Measurements from ENCODE around the gene HIVEP3. TPM values are rescaled to one million over a fixed set of nuclear protein-coding genes. Genes with fewer than 3 reads are reported as not detected.
A peak's percentile ranks its signal among the peaks of the same experiment; 100 is the strongest.
"Not testable (repeated sequence)": the region's sequence is repeated elsewhere in the genome, so short reads cannot be mapped to it uniquely, and the experiment has no call there.

Gene HIVEP3
- polyA plus RNA-seq (2012; ENCODE audit: low read depth, missing spikeins) = 6.9 TPM

- no peak for TF ChIP-seq POLR2A (IDR thresholded peaks at IDR 0.05; ENCODE audit: low read depth, low read length)
- no peak for TF ChIP-seq PAX5 (IDR thresholded peaks at IDR 0.05; ENCODE audit: insufficient read depth, low read length, severe bottlenecking)
- no peak for TF ChIP-seq POLR2AphosphoS5 (IDR thresholded peaks at IDR 0.05; ENCODE audit: low read depth, low read length)
- TF ChIP-seq SPI1 (IDR thresholded peaks at IDR 0.05; ENCODE audit: low read depth, low read length) = no peak
- TF ChIP-seq POU2F2 (IDR thresholded peaks at IDR 0.05; ENCODE audit: low read depth, low read length) = no peak
- no peak for TF ChIP-seq TAF1 (IDR thresholded peaks at IDR 0.05; ENCODE audit: low read depth, low read length)
- DNase-seq (ENCODE audit: insufficient read length, low spot score) (no peak), FAIRE-seq (peak; percentile 76)
Observed at GRCh38 chr1:41918450-41919043, at the start of gene HIVEP3. Gene HIVEP3, minus strand, starts transcription at chr1:41918922.

GRCh38 chr1:41964400-41964799 is 45.7 kb upstream of the HIVEP3 start:
- FAIRE-seq (no peak), DNase-seq (ENCODE audit: insufficient read length, low spot score) (no peak)
- TF ChIP-seq POLR2A (IDR thresholded peaks at IDR 0.05; ENCODE audit: low read depth, low read length) = no peak
- no peak for TF ChIP-seq PAX5 (IDR thresholded peaks at IDR 0.05; ENCODE audit: insufficient read depth, low read length, severe bottlenecking)
- TF ChIP-seq POU2F2 (IDR thresholded peaks at IDR 0.05; ENCODE audit: low read depth, low read length) = no peak
- TF ChIP-seq SPI1 (IDR thresholded peaks at IDR 0.05; ENCODE audit: low read depth, low read length) = no peak
- no peak for TF ChIP-seq TAF1 (IDR thresholded peaks at IDR 0.05; ENCODE audit: low read depth, low read length)
- no peak for TF ChIP-seq POLR2AphosphoS5 (IDR thresholded peaks at IDR 0.05; ENCODE audit: low read depth, low read length)

GRCh38 chr1:41963636-41964035 is 44.9 kb upstream of the HIVEP3 start:
- peak; percentile 26 for FAIRE-seq
- no peak for DNase-seq (ENCODE audit: insufficient read length, low spot score)
- TF ChIP-seq PAX5 (IDR thresholded peaks at IDR 0.05; ENCODE audit: insufficient read depth, low read length, severe bottlenecking) (no peak), SPI1 (IDR thresholded peaks at IDR 0.05; ENCODE audit: low read depth, low read length) (no peak), POLR2AphosphoS5 (IDR thresholded peaks at IDR 0.05; ENCODE audit: low read depth, low read length) (no peak)

GRCh38 chr1:41958015-41958673 is 39.4 kb upstream of the HIVEP3 start:
- TF ChIP-seq SPI1 (IDR thresholded peaks at IDR 0.05; ENCODE audit: low read depth, low read length) (no peak), POLR2A (IDR thresholded peaks at IDR 0.05; ENCODE audit: low read depth, low read length) (no peak), PAX5 (IDR thresholded peaks at IDR 0.05; ENCODE audit: insufficient read depth, low read length, severe bottlenecking) (no peak), TAF1 (IDR thresholded peaks at IDR 0.05; ENCODE audit: low read depth, low read length) (no peak), POLR2AphosphoS5 (IDR thresholded peaks at IDR 0.05; ENCODE audit: low read depth, low read length) (no peak), POU2F2 (IDR thresholded peaks at IDR 0.05; ENCODE audit: low read depth, low read length) (no peak)
- FAIRE-seq (peak; percentile 43), DNase-seq (ENCODE audit: insufficient read length, low spot score) (no peak)

GRCh38 chr1:41957568-41957967 is 38.8 kb upstream of the HIVEP3 start:
- TF ChIP-seq POLR2AphosphoS5 (IDR thresholded peaks at IDR 0.05; ENCODE audit: low read depth, low read length) (no peak), PAX5 (IDR thresholded peaks at IDR 0.05; ENCODE audit: insufficient read depth, low read length, severe bottlenecking) (no peak), SPI1 (IDR thresholded peaks at IDR 0.05; ENCODE audit: low read depth, low read length) (no peak), POU2F2 (IDR thresholded peaks at IDR 0.05; ENCODE audit: low read depth, low read length) (no peak), TAF1 (IDR thresholded peaks at IDR 0.05; ENCODE audit: low read depth, low read length) (no peak), POLR2A (IDR thresholded peaks at IDR 0.05; ENCODE audit: low read depth, low read length) (no peak)
- DNase-seq (ENCODE audit: insufficient read length, low spot score) = no peak
- no peak for FAIRE-seq

GRCh38 chr1:41955461-41956159 is 36.9 kb upstream of the HIVEP3 start:
- TF ChIP-seq SPI1 (IDR thresholded peaks at IDR 0.05; ENCODE audit: low read depth, low read length) (peak; percentile 73), POLR2AphosphoS5 (IDR thresholded peaks at IDR 0.05; ENCODE audit: low read depth, low read length) (no peak)
- peak; percentile 74 for FAIRE-seq

GRCh38 chr1:41954533-41954944 is 35.8 kb upstream of the HIVEP3 start:
- FAIRE-seq (no peak), DNase-seq (ENCODE audit: insufficient read length, low spot score) (no peak)
- TF ChIP-seq POLR2A (IDR thresholded peaks at IDR 0.05; ENCODE audit: low read depth, low read length) (no peak), POLR2AphosphoS5 (IDR thresholded peaks at IDR 0.05; ENCODE audit: low read depth, low read length) (no peak)

More at GRCh38 chr1:41955461-41956159, 36.9 kb upstream of the HIVEP3 start:
- DNase-seq (ENCODE audit: insufficient read length, low spot score) = no peak

- no peak for FAIRE-seq
- DNase-seq (ENCODE audit: insufficient read length, low spot score) = no peak
- TF ChIP-seq PAX5 (IDR thresholded peaks at IDR 0.05; ENCODE audit: insufficient read depth, low read length, severe bottlenecking) = no peak
- no peak for TF ChIP-seq TAF1 (IDR thresholded peaks at IDR 0.05; ENCODE audit: low read depth, low read length)
- TF ChIP-seq SPI1 (IDR thresholded peaks at IDR 0.05; ENCODE audit: low read depth, low read length) = no peak
- no peak for TF ChIP-seq POU2F2 (IDR thresholded peaks at IDR 0.05; ENCODE audit: low read depth, low read length)
- no peak for TF ChIP-seq POLR2AphosphoS5 (IDR thresholded peaks at IDR 0.05; ENCODE audit: low read depth, low read length)
- TF ChIP-seq POLR2A (IDR thresholded peaks at IDR 0.05; ENCODE audit: low read depth, low read length) = no peak
Observed at GRCh38 chr1:41953291-41953690, 34.6 kb upstream of the HIVEP3 start.

GRCh38 chr1:41952208-41952607 is 33.5 kb upstream of the HIVEP3 start:
- FAIRE-seq = no peak
- TF ChIP-seq PAX5 (IDR thresholded peaks at IDR 0.05; ENCODE audit: insufficient read depth, low read length, severe bottlenecking) (no peak), TAF1 (IDR thresholded peaks at IDR 0.05; ENCODE audit: low read depth, low read length) (no peak), SPI1 (IDR thresholded peaks at IDR 0.05; ENCODE audit: low read depth, low read length) (no peak), POLR2AphosphoS5 (IDR thresholded peaks at IDR 0.05; ENCODE audit: low read depth, low read length) (no peak), POU2F2 (IDR thresholded peaks at IDR 0.05; ENCODE audit: low read depth, low read length) (no peak), POLR2A (IDR thresholded peaks at IDR 0.05; ENCODE audit: low read depth, low read length) (no peak)
- no peak for DNase-seq (ENCODE audit: insufficient read length, low spot score)

GRCh38 chr1:41951492-41951891 is 32.8 kb upstream of the HIVEP3 start:
- DNase-seq (ENCODE audit: insufficient read length, low spot score) = not testable (repeated sequence)
- peak; percentile 45 for FAIRE-seq

All from GM12891 (cell line).